HUDEP-2 (cell line): ENCODE results near the gene SH3PXD2A.

Experiments
- DNase-seq, 76 experiments: peaks; one replicate each; lab custom pipeline; 2025; ENCODE audit not compliant: unreplicated experiment in 76 of 76; lab: John Stamatoyannopoulos, UW

SH3PXD2A gene

DNA sequence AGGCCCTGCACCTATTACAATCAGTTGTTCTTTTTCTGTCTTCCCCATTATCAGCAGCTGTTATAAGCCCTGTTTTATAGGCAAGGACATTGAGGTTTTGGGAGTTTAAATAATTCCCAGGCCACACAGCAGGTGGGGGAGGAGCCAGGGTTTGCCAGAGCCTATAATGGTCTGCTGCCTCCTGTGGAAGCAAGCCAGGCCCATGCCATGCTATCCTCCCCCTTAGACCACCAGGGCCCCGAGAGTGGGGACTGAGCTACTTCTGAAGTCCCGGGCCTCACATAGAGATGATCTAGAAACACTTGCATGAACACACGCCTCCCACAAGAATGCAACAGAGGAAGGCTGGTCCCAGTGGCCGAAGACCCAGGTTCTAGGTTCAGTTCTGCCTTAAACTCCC lies 141.7 kb downstream of the SH3PXD2A start:
- no peak for DNase-seq

DNA sequence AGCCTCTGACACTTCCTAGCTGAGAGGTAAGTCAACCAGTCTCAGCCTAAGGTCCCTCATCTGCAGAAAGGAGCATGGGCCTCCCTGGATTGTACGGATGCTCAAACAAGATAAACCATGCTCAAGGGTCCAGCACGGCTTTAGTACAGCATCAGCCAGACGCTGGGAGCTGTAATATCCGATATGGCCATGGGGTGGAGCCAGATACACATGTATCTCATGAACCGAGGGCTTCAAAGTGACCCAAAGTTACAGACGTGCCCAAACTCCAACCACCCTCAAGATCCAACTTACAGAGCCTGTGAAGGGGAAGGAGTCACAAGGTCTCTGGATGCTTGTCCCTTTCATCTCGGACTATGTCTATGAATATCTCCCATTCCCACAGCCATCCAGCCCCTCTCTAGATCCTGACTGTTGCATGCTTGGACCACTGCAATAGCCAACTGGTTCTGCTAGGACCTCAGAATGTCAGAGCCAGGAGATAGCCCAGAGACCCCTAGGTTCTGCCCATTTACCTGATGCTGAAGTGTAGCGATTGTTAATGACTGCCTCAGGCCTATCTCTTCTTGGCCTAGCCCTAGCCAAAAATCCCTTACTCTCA lies 142.4 kb downstream of the SH3PXD2A start:
- DNase-seq: peak in 63 of 76 experiments; percentile 8 to 78 (median 45)

DNA sequence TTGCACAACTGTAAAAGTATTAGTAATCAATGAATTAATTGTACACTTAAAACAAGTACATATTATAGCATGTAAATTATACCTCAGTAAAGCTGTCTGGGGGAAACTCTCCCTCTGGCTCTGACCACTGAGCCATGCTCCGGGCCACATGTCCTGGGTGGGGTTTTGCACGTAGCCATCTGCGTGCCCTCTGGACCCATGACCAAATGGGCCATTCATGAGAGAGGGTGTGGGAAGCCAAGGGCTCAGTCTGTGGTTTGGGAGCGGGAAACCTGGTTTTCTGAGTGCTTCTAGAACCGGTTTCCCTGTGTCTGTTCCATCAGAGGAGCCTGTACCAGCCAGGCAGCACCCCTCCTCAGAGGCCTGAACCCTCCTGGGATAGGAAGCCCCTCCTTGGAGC lies 143.2 kb downstream of the SH3PXD2A start:
- DNase-seq: no peak

DNA sequence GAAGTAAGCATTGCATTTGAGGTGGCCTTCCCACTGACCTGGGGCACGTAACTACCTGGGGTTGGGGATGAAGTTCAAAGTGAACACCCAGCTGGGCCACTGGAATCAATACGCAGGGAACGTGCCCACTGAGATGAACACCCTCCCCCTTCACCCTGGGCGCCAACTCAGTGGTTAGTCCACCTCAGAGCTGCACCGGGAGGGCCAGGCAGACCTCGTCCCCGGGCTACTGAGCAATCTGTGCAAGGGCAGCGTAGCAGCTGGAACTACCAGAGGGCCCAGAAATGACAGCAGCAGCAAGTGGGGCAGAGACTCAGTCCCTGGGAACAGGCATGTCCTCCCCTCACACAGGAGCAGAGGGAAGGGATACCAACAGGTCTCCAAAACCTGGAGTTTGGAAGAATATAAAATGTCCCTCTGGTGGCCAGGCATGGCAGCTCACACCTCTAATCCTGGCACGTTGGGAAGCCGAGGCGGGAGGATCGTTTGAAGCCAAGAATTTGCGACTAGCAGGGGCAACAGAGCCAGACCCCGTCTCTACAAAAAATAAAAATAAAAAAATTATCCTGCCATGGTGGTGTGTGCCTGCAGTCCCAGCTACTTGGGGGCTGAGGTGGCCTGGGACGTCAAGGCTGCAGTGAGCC lies 143.9 kb downstream of the SH3PXD2A start:
- DNase-seq: no peak

DNA sequence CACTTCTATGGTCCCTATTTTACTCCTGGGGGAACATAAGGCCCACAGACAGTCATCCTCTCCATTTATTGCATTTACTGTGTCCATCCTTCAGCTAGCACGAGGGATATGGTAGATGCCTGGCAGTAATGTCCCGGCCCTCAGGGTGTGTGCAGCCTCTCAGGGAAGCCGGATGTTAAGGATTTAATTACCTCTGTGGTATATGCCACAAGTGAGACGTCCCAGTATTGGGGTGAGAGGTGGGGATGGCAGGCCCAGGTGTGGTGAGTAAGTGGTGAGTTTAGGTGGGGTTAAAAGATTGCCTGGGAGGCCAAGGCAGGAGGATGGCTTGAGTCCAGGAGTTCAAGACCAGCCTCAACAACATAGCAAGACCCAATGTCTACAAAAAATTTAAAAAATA lies 144.9 kb downstream of the SH3PXD2A start:
- DNase-seq: no peak

DNA sequence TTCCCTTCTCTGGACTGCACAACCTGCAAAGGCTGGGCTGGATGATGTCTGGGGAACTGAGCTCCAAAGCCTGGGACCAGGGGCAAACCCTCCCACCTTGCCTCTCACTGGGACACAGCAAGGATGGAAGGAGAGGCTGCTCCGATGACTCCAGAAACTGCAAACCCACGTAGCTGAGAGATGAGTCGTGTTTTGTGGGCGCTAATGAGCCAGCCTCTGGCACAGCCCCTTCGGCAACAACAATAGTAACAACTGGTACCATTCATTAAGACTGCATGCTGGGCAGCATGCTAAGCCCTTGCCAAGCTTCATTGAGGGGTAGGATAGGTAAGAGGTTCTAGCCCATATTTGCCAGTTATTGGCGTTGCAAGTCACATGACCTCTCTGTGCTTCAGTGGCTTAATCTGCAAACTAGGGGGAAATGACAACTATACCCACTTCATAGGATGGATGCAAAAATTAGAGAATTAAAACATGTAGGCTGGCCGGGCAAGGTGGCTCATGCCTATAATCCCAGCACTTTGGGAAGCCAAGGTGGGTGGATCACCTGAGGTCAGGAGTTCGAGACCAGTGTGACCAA lies 145.9 kb downstream of the SH3PXD2A start:
- DNase-seq: no peak

DNA sequence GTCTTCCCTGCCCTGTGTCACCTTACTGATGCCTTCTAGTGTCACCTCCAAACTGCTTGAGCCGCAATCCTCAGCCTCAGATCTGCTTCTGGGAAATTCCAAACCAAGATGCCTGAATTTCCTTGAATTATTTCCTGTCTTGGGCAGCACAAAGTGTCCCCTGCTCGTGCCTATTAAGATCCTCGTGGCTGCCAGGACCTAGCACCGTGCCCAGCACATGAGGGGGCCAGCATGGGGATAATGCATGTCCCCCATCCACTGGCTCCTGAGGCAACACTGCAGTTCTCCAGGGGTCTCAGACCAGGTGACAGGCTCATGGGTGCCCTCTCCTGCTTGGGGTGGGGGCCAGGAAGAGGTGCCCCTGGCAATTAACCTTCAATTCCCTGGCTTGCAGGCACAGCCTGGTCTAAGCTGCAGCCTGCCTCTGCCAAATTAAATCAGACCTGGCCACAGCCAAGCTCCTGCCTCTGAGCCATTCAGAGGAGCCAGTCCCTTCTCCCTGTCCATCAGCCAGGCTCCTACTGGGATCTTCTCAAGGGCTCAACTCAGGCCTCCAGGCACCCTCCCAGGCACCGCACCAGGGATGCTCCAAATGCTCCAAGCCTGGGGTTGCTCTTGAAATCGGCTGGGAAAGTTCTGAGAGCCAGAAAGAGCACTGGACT lies 146.6 kb downstream of the SH3PXD2A start:
- DNase-seq: no peak

DNA sequence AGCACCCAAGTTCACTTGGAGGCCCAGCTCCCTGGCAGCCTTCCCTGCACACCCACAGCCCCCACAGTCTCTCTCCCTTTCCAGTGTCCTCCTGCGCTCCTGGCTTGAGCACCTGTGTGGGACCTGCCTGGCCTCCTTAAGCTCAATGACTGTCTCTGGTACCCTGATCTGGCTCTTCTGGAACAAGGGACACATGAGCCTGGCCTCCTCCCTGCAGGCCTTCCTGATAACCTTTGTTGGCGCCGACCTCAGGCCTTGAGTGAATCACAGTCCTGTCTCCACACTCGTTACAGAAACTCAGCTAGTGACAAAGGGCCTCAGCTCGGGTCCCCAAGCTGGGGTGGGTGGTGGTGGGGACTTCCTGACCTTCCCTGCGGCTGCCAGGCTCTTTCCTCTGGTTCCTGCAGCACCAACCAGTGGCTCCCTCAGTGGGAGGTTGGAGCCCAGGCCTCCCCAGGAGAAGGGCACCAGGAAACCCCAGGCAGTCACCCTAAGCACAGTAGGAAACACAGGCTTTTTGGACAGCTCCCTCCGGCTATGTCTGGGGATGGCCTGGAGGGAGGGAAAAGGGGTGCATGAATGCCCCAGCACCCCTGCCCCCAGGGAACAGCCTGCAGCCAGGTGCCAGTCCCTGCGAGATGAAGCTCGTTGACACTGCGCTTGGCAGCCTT lies 147.3 kb downstream of the SH3PXD2A start:
- DNase-seq: no peak

DNA sequence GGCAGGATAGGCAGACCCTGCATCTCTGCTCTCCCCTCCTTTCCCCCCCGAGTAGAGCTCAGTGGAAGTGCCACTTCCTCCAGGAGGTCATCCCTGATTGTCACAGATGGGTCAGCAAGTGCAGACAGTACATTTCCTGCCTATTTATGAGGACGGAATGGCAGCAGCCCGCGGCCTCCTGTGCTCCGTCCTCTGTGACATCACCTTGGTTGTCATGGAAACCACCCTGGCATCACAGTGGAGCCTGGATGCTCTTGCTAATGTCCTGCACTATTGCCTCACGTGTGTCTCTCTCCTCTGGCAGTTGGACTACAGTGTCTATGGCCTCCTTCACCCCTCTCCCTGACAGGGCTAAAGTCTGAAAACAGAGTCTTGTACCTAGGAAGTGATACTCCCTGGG lies 148.6 kb downstream of the SH3PXD2A start:
- no peak for DNase-seq

DNA sequence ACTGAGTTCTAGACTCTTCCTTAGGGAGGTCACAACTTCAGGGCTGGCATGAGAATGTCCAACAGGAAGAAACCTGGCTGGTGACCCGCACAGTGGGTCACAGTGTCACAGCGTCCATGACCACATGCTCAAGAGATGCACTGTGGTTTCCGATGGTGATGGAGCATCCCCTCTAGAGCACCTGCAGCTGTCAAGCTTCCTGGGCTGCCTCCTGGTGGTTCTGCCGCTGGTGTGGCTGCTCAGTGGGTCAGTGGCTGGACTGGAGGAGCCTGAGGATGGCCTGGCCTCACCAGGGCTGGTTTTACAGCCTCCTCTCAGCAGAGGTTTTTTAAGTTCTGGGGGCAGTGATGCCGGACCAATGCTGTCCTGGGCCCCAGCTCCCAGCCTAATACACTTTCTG lies 149.3 kb downstream of the SH3PXD2A start:
- DNase-seq: no peak

DNA sequence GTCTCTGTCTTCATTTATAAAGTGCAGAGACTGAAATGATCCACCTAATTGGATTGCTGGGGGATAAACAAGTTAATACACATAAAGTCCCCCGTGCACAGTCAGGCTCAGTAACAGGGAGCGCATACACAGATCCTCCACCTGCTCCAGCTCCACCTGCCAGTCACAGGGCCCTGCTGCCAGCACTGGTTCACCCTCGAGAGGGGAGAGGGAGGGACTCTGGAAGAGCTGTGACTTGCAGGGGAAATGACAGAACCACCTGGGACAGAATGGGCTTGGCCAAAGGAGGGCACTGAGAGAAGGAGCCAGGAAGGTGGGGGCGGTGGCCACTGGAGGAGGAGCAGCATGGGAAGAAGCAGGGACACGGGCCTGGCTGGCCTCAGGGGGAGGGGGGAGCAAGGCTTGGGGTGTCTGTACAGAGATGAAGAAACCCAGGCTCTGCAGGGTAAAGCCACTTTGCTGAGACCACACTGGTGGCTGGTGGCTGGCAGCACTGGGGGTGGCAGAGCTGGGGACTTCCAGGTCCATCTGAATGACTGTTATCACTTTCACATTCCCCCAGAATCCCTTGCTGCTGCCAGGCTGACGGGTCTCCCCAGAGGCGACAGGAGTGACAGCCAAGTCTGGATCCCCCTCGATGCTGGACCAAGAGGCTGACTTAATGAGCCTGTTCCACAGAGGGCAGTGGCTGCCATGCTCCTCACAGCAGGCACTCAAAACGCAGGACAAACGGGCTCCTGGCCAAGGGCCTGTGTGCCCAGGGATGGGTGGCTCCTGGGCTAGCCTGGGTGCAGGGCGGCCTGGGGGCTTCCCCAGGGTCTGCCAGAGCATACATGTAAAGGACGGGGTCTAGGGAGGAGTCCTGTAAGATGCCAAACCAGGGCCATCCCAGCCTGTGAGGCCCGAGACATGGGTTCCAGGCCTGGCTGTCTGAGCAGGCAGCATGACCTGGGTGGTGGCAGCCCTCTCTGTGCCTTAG lies 151.1 kb downstream of the SH3PXD2A start:
- DNase-seq: no peak

GRCh38 chr10:103701380-103702222 lies 153.8 kb downstream of the SH3PXD2A start:
- no peak for DNase-seq

GRCh38 chr10:103700436-103700715 lies 155.0 kb downstream of the SH3PXD2A start:
- DNase-seq: no peak

DNA sequence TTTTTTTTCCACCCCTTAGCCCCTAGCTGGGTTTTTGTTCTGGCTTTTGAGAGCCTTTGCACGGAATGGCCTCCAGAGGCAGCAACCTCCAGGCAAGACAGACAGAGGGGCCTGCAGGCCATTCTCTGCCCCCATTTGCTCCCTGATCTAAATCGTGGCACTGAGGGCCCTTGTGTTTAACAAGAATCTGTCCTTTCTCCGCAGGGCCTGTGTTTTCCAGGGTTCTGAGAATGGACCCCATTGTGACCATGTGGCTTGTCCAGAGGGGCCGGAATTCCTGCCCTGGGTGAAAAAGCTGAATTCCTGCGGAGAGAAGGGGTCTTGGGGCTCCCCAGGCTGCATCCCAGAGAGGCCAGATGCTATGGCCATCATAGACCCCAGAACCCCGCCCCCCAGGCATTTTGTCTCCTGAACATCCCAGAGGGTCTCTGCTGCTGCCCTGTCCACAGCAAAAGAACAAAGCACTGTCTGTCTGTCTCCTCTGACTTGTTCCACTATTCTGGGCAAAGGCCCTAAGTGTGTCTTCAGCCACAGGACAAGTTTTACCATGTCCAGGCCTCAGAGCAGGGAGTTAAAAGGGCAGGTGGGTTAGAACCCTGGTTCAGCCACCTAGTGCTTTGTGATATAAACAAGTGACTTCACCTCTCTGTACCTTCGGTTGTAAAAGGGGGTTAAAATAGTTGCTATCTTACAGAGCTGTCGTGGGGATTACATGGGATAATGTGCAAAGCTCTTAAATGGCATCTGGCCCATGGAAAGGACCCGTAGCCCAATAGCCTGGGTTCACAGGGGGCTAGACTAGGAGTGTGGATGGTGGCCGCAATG lies 155.6 kb downstream of the SH3PXD2A start:
- DNase-seq: no peak

DNA sequence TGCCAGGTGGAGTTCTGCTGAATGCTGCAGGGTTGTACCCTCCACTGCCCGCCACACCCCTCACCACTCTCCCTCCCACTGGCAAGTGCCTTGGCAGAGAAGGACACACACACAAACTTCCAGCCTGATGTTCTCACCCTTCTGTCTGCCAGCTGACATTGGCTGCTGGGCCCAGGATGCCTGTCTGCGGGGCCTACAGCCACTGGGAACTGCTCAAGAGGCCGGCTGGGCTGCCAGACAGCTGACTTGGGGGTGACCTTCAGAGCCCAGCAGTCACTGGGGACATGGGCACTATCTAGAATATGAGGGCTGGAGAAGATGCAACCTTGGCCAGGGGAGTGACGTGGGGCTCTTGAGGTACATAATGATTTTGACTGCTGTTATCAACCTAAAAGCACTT lies 157.1 kb downstream of the SH3PXD2A start:
- no peak for DNase-seq

GRCh38 chr10:103697787-103698186 lies 157.6 kb downstream of the SH3PXD2A start:
- no peak for DNase-seq

- DNase-seq: peak in 41 of 76 experiments; percentile 7 to 67 (median 29)
Observed at GRCh38 chr10:103696411-103697145, 158.8 kb downstream of the SH3PXD2A start.

DNA sequence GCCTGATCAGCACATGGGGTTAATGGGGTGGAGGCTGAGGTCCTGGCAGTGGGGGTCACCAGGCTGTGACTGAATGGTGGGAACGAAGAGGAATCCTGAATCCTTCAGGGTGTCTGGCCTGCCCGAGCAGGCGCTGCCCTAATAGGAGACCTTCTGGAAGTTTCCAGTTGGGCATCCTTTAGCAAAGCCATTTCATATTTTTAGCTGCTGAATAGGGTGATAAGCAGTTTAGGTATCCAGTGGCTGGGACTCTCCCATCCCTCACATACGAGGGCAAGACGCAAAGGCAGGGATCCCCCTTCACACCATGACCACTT lies 159.3 kb downstream of the SH3PXD2A start:
- DNase-seq: no peak
